ENCODE data around the gene STXBP2.

The STXBP2 gene

DNA sequence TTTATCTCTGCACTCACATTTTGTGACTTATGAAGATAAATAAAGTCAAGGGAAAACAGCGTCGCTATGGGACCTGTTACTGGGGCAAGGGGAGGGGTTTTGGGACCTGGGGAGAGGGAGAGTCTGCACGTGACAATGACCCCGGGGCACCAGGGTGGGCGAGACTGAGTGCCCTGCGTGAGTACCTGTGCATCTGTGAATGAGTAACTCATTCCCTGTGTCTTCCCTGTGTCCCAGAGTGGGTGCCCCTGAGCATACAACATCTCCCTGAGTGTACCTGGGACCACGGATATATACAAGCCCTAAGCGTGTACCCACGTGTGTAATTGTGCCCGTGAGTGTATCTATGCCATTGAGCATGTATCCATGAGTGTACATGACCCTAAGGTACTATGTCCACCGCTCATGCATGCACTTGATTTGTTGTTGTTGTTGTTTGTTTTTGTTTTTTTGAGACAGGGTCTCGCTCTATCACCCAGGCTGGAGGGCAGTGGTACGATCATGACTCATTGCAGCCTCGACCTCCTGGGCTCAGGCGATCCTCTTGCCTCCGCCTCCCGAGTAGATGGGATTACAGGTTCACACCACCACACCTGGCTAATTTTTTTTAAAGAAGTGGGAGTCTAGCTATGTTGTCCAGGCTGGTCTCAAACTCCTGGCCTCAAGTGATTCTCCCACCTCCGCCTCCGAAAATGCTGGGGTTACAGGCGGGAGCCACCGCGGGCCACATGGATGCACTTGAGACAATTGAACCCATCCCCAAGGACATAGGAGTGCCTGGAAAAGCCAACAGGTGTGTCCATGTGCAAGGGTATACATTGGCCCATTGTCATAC is 43.1 kb downstream of the STXBP2 start:
- no peak for DNase-seq (ENCODE audit: low spot score)

DNA sequence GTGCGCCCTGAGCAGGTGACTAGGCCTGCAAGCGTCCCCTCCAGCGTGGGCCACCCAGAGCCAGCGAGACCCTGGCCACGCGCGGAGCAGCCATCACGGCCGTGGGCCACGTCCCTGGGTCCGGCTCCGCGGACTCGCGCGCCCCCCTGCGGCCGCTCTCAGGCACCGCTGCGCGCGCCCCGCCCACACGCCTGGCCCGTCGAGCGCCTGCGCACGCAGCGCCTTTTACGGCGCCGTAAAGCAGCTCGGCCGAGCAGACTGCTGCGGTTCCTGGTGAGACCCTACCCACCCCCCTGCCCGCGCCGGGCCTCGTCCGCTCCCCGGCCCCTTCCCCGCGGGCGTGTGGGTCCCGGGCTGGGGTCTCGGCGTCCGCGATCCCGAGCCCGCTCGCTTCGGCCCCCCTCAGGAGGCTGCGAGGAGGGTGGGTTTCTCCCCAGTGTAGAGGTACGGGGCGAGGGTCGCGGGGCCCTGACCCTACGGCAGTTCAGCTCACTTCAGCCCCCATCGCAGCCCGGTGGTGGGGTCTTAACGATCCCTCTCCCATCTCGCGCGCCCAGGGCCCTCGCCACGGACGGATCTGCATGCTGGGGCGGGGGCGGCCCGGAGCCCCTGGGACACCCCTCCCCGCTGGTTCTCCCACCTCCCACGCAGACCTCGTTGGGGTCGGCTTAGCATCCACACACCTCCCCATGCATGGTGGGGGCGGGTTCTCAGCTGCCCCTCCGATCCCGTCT is 43.9 kb downstream of the STXBP2 start, which contains the start of gene TRAPPC5:
TRAPPC5 (plus strand) TSS at position 228 of the 734 bp plus-strand sequence. CDS start 1,421 bp downstream, outside the sequence.
- peak; percentile 85 for DNase-seq (ENCODE audit: low spot score)

DNA sequence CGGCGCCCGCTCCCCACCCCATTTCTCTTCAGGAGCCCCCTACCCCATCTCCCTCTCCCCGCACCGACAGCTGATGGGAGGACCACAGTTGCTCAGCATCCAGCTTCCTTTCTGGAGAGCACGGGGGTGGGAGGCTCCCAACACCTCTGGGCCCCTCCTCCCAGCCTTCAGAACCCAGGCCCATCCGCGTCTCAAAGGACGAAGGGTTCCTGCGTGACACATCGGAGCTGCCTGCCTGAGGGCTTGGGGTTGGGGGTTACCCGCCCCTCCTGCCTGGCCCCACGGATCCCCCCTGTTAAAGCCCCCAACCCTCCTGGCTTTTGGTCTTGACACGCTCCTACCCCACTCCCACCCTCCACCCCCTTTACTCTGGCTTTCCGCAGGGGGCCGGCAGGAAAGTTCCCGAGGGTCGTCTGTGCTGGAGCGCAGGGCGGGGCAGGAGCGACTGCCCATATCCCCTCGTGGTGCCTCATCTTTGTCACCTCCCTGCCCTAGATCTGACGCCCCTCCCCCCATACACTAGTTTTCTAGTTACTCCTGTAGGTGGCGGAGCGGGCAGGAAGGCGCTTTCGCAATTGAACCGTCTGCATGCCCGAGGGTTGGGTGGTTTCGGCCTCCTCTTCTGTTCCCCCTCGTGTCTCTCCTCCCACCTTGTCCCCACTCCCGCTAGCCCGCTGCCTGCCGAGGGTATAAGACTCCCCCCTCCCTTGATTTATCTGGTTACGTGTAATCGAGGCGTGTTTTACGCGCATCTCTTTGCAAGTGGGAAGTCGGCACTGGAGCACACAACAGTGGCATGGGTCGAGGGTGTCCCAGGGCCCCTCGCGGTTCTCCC is 44.6 kb downstream of the STXBP2 start:
- DNase-seq (ENCODE audit: low spot score) = peak; percentile 88

DNA sequence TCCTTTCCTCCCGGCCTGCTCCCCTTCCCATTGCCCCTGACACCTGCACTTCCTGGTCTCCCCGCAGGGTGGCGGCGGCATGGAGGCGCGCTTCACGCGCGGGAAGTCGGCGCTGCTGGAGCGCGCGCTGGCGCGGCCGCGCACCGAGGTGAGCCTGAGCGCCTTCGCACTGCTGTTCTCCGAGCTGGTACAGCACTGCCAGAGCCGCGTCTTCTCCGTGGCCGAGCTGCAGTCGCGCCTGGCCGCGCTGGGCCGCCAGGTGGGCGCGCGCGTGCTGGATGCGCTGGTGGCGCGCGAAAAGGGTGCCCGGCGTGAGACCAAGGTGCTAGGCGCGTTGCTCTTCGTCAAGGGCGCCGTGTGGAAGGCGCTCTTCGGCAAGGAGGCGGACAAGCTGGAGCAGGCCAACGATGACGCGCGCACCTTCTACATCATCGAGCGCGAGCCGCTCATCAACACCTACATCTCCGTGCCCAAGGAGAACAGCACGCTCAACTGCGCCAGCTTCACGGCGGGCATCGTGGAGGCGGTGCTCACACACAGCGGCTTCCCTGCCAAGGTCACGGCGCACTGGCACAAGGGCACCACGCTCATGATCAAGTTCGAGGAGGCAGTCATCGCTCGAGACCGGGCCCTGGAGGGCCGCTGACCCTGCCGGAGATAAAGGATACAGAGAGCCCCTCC is 45.4 kb downstream of the STXBP2 start:
- no peak for DNase-seq (ENCODE audit: low spot score)

DNA sequence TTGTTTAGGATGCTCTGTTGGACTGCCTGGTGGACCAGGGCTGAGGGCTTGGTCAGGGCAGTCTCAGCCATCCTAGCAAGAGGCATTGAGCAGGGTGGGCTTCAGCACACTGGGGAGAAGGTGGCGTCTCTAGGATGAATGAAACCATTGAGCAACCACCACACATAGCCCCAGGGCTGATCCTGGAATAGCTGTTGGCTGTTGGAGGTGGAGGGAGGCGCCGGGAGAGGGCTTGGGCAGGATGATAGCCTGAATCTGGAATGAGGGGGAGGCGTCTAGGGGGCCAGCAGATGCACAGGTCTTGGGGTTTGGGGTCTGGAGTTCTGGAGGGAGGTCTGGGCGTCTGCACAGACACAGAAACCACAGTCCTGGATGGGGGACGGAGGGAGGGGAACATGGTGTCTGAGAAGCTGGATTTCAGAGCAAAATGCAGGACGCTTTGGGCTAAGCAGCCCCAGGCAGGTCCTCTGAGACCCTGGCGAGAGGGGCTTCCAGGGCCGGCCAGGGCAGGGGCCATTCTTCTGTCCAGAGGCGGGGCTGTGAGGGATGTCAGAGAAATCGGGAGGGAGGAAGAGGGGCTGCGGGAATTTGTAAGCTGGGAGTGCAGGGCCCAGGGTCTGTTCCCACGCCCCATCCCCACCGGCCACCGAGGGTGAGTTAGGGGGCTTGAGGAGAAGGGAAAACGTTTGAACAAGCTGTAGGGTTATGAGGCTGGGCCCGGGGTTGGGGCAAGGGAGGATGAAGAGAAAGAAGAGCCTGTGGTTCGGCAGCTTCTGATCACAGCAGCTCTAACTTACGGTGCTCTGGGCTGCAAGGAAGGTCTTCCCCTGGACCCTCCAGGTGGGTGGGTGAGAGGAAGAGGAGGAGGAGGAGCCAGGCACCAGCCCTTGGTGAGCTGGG is 48.9 kb downstream of the STXBP2 start:
- no peak for DNase-seq (ENCODE audit: low spot score)

DNA sequence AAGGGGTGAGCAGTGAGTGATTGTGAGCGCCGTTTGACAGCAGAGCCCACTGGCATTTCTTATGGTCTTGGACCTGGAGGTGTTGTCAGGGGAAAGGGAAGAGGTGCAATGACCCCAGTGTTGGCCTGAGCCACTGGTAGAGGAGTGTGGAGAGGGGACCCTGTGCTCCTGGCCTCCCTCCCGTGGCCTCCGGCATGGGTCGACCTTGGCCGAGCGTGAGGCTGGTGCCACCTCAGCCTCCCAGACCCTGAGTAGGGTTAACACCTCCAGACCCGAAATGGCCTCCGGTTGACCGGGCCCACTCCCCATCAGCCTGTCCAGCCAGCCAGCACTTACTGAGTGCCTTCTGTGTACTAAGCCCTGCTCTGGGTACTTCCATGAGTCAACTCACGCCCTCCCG is 50.3 kb downstream of the STXBP2 start:
- no peak for DNase-seq (ENCODE audit: low spot score)

DNA sequence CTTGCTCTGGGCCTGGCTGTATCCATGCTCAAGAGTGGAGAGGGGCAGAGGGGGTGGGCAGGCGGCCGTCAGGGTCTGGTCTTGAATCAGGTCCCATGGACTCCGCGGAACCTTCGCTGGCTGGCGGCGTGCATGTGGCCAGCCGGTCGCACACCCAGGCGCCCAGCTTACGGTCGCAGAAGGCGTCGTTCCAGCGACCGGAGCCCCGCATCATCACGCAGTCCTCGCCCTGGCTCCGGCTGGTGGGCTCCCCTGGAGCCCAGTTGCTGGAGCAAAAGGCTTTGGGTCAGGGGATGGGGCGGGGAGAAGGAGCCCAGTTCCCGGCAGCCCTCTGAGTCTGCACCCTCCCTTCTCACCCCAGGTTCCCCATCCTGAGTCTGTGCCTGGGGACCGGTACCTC is 52.3 kb downstream of the STXBP2 start:
- DNase-seq (ENCODE audit: low spot score) = no peak

DNA sequence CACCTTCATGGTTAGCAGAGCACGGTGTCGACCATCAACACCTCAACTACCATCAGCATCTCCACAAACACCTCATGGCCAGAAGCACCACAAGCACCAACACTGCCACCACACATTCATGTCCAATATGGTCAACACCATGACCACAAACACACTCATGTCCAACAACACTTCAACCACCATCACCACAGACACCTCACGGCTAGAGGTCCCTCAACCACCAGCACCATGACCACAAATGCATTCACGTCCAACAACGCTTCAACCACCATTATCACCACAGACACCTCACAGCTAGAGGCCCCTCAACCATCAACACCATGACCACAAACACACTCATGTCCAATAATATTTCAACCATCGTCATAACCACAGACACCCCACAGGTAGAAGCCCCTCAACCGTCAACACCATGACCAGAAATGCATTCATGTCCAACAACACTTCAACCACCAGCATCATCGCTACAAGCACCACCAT is 53.9 kb downstream of the STXBP2 start:
- DNase-seq (ENCODE audit: low spot score) = no peak

DNA sequence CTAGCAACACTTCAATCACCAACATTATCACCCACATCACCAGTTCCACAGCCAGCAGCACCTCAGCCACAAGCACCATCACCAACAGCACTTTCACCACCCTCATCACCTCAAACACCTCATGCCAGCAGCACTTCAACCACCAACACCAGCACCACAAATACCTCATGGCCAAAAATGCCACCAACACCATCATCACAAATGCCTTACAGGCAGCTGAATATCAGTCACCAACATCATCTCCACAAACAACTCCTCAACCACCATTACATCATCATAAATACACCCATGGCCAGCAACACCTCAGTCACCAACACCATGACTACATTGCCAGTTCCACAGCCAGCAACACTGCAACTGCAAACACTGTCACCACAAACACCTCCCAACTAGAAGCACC is 54.6 kb downstream of the STXBP2 start:
- DNase-seq (ENCODE audit: low spot score) = no peak

DNA sequence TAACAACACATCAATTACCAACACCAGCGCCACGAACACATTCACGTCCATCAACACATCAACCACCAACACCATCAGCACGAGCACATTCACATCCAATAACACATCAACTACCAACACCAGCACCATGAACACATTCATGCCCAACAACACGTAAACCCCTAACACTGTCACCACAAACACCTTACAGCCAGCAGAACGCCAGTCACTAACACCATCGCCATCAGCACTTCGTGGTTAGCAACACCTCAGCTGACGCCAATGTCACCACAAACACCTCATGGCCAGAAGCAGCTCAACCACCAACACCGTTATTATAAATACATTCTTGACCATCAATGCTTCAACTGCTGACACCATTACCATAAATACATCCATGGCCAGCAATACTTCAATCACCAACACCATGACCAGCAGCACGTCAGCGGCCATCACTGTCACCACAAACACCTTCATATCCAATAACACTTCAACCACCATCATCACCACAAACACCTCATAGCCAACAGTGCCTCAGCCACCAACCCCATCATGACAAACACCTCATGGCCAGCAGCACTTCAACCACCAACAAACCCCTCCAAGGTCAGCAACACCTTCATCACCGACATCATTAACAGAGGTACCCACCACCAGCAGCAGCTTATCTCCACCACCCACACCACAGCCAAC is 55.6 kb downstream of the STXBP2 start:
- DNase-seq (ENCODE audit: low spot score) = no peak

DNA sequence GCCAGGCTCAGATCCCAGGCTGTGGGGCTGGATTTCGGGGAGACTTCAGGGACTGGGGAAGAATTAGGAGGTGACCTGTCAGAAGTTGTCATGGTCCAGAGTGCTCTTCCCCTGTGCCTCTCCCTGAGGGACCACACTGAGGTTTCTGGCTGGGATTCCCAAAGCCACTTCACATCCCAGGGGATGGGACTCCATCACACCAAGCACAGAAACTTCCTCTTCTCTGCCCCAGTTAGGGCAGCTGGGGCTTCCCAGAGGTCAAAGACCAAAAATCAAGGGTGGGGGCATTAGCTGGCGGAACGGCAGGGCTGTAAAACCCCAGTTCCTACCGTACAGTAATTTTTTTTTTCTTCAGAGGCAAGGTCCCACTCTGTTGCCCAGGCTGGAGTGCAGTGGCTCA is 57.6 kb downstream of the STXBP2 start:
- no peak for DNase-seq (ENCODE audit: low spot score)

Measured in CD4-positive, alpha-beta T cell treated with Interleukin-15 for 4 hours (primary cell).